Naive thymus-derived CD4-positive, alpha-beta T cell (primary cell): ENCODE measurements around the gene USP12. TPM values are rescaled to one million over a fixed set of nuclear protein-coding genes. Genes with fewer than 3 reads are reported as not detected.

Experiments used
- ATAC-seq: fragments of 150-1000 bp; cut with Tn5 transposase; 2 replicates; pipeline ENCODE4 v1.10.0; 2021; ENCODE audit warnings: mild to moderate bottlenecking, moderate library complexity
- CTCF ChIA-PET: fragments of 350-600 bp; sonication (Branson Sonifier 250); formaldehyde crosslinking; loops from one replicate; lab custom pipeline; 2021; ENCODE audit warnings: antibody characterized with exemption; lab: Charles Lee
- POLR2A ChIA-PET: fragments of 350-600 bp; sonication (Branson Sonifier 250); formaldehyde crosslinking; loops from one replicate; lab custom pipeline; 2021; ENCODE audit warnings: antibody characterized with exemption, inconsistent platforms; lab: Charles Lee
- DNase-seq, 9 donors: peaks; one replicate each; pipeline versions ENCODE4 v3.0.0 to v3.0.0-alpha.2; 2020 to 2022; ENCODE audit warnings: mixed read lengths in 1 of 9
- H3K27ac ChIP-seq: one replicate; pipeline ENCODE4 v1.7.0; 2013; ENCODE audit warnings: mild to moderate bottlenecking, low read depth, low read length, moderate library complexity
- H3K27me3 ChIP-seq, 2 donors: one replicate each; pipeline ENCODE4 v1.7.0; 2013; ENCODE audit warnings: low read length in 2 of 2, mild to moderate bottlenecking in 2 of 2, moderate library complexity in 2 of 2; ENCODE audit not compliant: control insufficient read depth in 2 of 2, insufficient read depth in 2 of 2
- H3K36me3 ChIP-seq, 3 experiments: 1 replicate in 2 of 3; 2 replicates in 1 of 3; pipeline ENCODE4 v1.7.0; 2013; ENCODE audit warnings: low read length in 3 of 3, mild to moderate bottlenecking in 3 of 3, moderate library complexity in 1 of 3; ENCODE audit not compliant: insufficient read depth in 3 of 3, control insufficient read depth in 2 of 3
- H3K4me1 ChIP-seq, 2 donors: one replicate each; pipeline ENCODE4 v1.7.0; 2013; ENCODE audit warnings: low read length in 2 of 2, mild to moderate bottlenecking in 2 of 2, moderate library complexity in 1 of 2; ENCODE audit not compliant: control insufficient read depth in 2 of 2, insufficient read depth in 2 of 2
- H3K4me3 ChIP-seq: 2 replicates; pipeline ENCODE4 v1.7.0; 2013; ENCODE audit warnings: mild to moderate bottlenecking, low read length
- H3K9me3 ChIP-seq, 3 experiments: 1 replicate in 2 of 3; 2 replicates in 1 of 3; pipeline ENCODE4 v1.7.0; 2013; ENCODE audit warnings: low read length in 3 of 3; ENCODE audit not compliant: control insufficient read depth in 2 of 3
- H3K27ac Mint-ChIP-seq, 9 donors: one replicate each; pipeline ENCODE4 v1.8.0; 2020 to 2022; ENCODE audit warnings: mixed read lengths in 9 of 9, mild to moderate bottlenecking in 8 of 9, moderate library complexity in 5 of 9, inconsistent platforms in 2 of 9
- H3K27me3 Mint-ChIP-seq, 5 donors: one replicate each; pipeline ENCODE4 v1.8.0; 2021 to 2022; ENCODE audit warnings: mixed read lengths in 5 of 5, mild to moderate bottlenecking in 1 of 5
- H3K36me3 Mint-ChIP-seq, 5 donors: one replicate each; pipeline ENCODE4 v1.8.0; 2020 to 2022; ENCODE audit warnings: mixed read lengths in 5 of 5, mild to moderate bottlenecking in 3 of 5, inconsistent platforms in 1 of 5
- H3K4me1 Mint-ChIP-seq, 7 donors: one replicate each; pipeline ENCODE4 v1.8.0; 2020 to 2022; ENCODE audit warnings: mixed read lengths in 7 of 7, mild to moderate bottlenecking in 3 of 7, inconsistent platforms in 1 of 7
- H3K4me3 Mint-ChIP-seq, 10 donors: one replicate each; pipeline ENCODE4 v1.8.0; 2020 to 2022; ENCODE audit warnings: mild to moderate bottlenecking in 10 of 10, mixed read lengths in 10 of 10, moderate library complexity in 6 of 10, inconsistent platforms in 2 of 10
- H3K9me3 Mint-ChIP-seq, 11 donors: one replicate each; pipeline ENCODE4 v1.8.0; 2020 to 2022; ENCODE audit warnings: mixed read lengths in 11 of 11, mild to moderate bottlenecking in 4 of 11, inconsistent platforms in 1 of 11, moderate library complexity in 1 of 11
- intact Hi-C, 2 donors: fragments of 100-400 bp; cut with micrococcal nuclease; formaldehyde crosslinking; loops; one replicate each; pipeline ENCODE4 v1.15.1; 2023
- polyA plus RNA-seq, 2 donors: library from polyadenylated mRNA; unstranded; fragments of 300-500 nt; fragmentation: Illumina TruSeq; gene quantifications; one replicate each; pipeline ENCODE4 v1.2.3, GENCODE V29; 2021
- total RNA-seq, 6 experiments: library from RNA in 5 of 6; stranded (reverse) in 5 of 6; gene quantifications; 1 replicate in 5 of 6; 2 replicates in 1 of 6; pipeline ENCODE4 v1.2.3 and lab custom pipeline; 2021 to 2026

USP12 gene
- total and polyA plus RNA-seq, 7 experiments from 2014 or later, result 11.0 to 53.5 (median 24.7) TPM

GRCh38 chr13:27170516-27171243 is 931 bp downstream of the USP12 start:
- ChIA-PET POLR2A (interaction anchor here (1.2 to 1.7 kb wide), 2 partner anchors 9 to 80 kb away, joined by 4 to 7 read pairs; partner anchors contain the start of gene RPL21), CTCF (no interaction called here)
- no peaks in the 10 kb centered on the region for H3K27me3 ChIP-seq
- peaks cover 30 to 37% of the 10 kb centered on the region in 2 donors for H3K4me1 ChIP-seq
- peak overlapping the region; percentile 87 to 98 (median 96) for H3K27ac Mint-ChIP-seq
- intact Hi-C loops, result loop anchor here (1.0 to 10.0 kb wide), 11 partner anchors 24 to 1488 kb away; partner anchors contain the start of genes CDK8 (in 2 of the 2), LNX2 (in 1 of the 2), PAN3 (in 1 of the 2) and POMP (in 1 of the 2)
- H3K36me3 Mint-ChIP-seq, result peaks cover 0 to 3% (median 0%) of the 10 kb centered on the region in 5 donors
- ATAC-seq (no peak), DNase-seq (peak in 7 of 9 donors; percentile 16 to 62 (median 22))
- no peaks in the 10 kb centered on the region for H3K27me3 Mint-ChIP-seq
- H3K27ac ChIP-seq, result peak overlapping the region; percentile 53
- H3K4me1 Mint-ChIP-seq, result peaks cover 30 to 60% (median 54%) of the 10 kb centered on the region in 7 donors
- H3K4me3 ChIP-seq, result peak overlapping the region; percentile 61
- H3K9me3 Mint-ChIP-seq, result no peaks in the 10 kb centered on the region
- H3K36me3 ChIP-seq, result no peaks in the 10 kb centered on the region
- no peaks in the 10 kb centered on the region for H3K9me3 ChIP-seq
- H3K4me3 Mint-ChIP-seq, result peak overlapping the region; percentile 85 to 98 (median 96)

- H3K27ac ChIP-seq, result peak overlapping the region; percentile 53
- intact Hi-C loops, result loop anchor here (2.0 to 10.0 kb wide), 10 partner anchors 23 to 1489 kb away; partner anchors contain the start of genes CDK8 (in 2 of the 2), PAN3 (in 1 of the 2) and POMP (in 1 of the 2)
- peak overlapping the region; percentile 87 to 98 (median 96) for H3K27ac Mint-ChIP-seq
- peaks cover 30 to 37% of the 10 kb centered on the region in 2 donors for H3K4me1 ChIP-seq
- H3K4me1 Mint-ChIP-seq, result peaks cover 31 to 65% (median 60%) of the 10 kb centered on the region in 7 donors
- peaks cover 0 to 3% (median 3%) of the 10 kb centered on the region in 5 donors for H3K36me3 Mint-ChIP-seq
- CTCF ChIA-PET, result no interaction called here
- H3K9me3 Mint-ChIP-seq, result no peaks in the 10 kb centered on the region
- H3K4me3 Mint-ChIP-seq, result peak overlapping the region; percentile 85 to 98 (median 96)
- no peaks in the 10 kb centered on the region for H3K27me3 Mint-ChIP-seq
- POLR2A ChIA-PET, result interaction anchor here (1.2 to 1.7 kb wide), 2 partner anchors 9 to 81 kb away, joined by 4 to 7 read pairs; partner anchors contain the start of gene RPL21
- DNase-seq (peak in 1 of 9 donors; percentile 39), ATAC-seq (no peak)
- no peaks in the 10 kb centered on the region for H3K36me3 ChIP-seq
- H3K9me3 ChIP-seq, result no peaks in the 10 kb centered on the region
- H3K27me3 ChIP-seq, result no peaks in the 10 kb centered on the region
- H3K4me3 ChIP-seq, result peak overlapping the region; percentile 61
These were observed 1.4 kb downstream of the USP12 start for GRCh38 chr13:27170221-27170515.

- Mint-ChIP-seq H3K27me3 (no peaks in the 10 kb centered on the region), H3K36me3 (peaks cover 0 to 3% (median 3%) of the 10 kb centered on the region in 5 donors), H3K27ac (peak overlapping the region; percentile 13 to 98 (median 81)), H3K9me3 (no peaks in the 10 kb centered on the region), H3K4me3 (peak overlapping the region; percentile 35 to 97 (median 68)), H3K4me1 (peaks cover 31 to 74% (median 68%) of the 10 kb centered on the region in 7 donors)
- no peak for ATAC-seq
- Histone ChIP-seq H3K4me1 (peaks cover 30 to 37% of the 10 kb centered on the region in 2 donors), H3K9me3 (no peaks in the 10 kb centered on the region), H3K36me3 (no peaks in the 10 kb centered on the region), H3K27me3 (no peaks in the 10 kb centered on the region), H3K4me3 (no peak overlapping the region), H3K27ac (peak overlapping the region; percentile 35)
- POLR2A ChIA-PET, result interaction anchor here (1.7 kb wide), 1 partner anchor 8 kb away, joined by 7 read pairs; no protein-coding TSS in a partner anchor
- CTCF ChIA-PET, result no interaction called here
- no peak for DNase-seq
- intact Hi-C loops, result loop anchor here in 1 of 2 donors (5.0 kb wide), 1 partner anchor 72 kb away; no protein-coding TSS in a partner anchor
These were observed 2.5 kb downstream of the USP12 start for GRCh38 chr13:27168906-27169657.

- Histone ChIP-seq H3K9me3 (no peaks in the 10 kb centered on the region), H3K36me3 (no peaks in the 10 kb centered on the region), H3K4me3 (no peak overlapping the region), H3K27ac (no peak overlapping the region), H3K27me3 (no peaks in the 10 kb centered on the region), H3K4me1 (peaks cover 29 to 35% of the 10 kb centered on the region in 2 donors)
- Mint-ChIP-seq H3K36me3 (peaks cover 0 to 7% (median 3%) of the 10 kb centered on the region in 5 donors), H3K9me3 (no peaks in the 10 kb centered on the region), H3K4me3 (peak overlapping the region in 9 of 10 donors; percentile 12 to 91 (median 66)), H3K4me1 (peaks cover 33 to 80% (median 75%) of the 10 kb centered on the region in 7 donors), H3K27ac (peak overlapping the region in 8 of 9 donors; percentile 18 to 98 (median 40)), H3K27me3 (no peaks in the 10 kb centered on the region)
- no peak for DNase-seq
- CTCF ChIA-PET, result interaction anchor here (0.6 kb wide), 1 partner anchor 863 kb away, joined by 5 read pairs; no protein-coding TSS in a partner anchor
- ATAC-seq, result no peak
- intact Hi-C loops, result loop anchor here in 1 of 2 donors (5.0 kb wide), 1 partner anchor 71 kb away; no protein-coding TSS in a partner anchor
- POLR2A ChIA-PET, result interaction anchor here (1.0 to 1.8 kb wide), 2 partner anchors 11 to 83 kb away, joined by 3 to 6 read pairs; no protein-coding TSS in a partner anchor
These were observed 3.5 kb downstream of the USP12 start for GRCh38 chr13:27168086-27168485.

- Histone ChIP-seq H3K4me1 (peaks cover 23 to 29% of the 10 kb centered on the region in 2 donors), H3K27me3 (no peaks in the 10 kb centered on the region), H3K27ac (no peak overlapping the region), H3K36me3 (no peaks in the 10 kb centered on the region), H3K4me3 (no peak overlapping the region), H3K9me3 (no peaks in the 10 kb centered on the region)
- Mint-ChIP-seq H3K4me3 (peak overlapping the region in 4 of 10 donors; percentile 3 to 32 (median 14)), H3K4me1 (peaks cover 38 to 87% (median 79%) of the 10 kb centered on the region in 7 donors), H3K9me3 (no peaks in the 10 kb centered on the region), H3K36me3 (peaks cover 0 to 9% (median 3%) of the 10 kb centered on the region in 5 donors), H3K27me3 (no peaks in the 10 kb centered on the region), H3K27ac (peak overlapping the region in 2 of 9 donors; percentile 11 to 27)
- ChIA-PET CTCF (no interaction called here), POLR2A (no interaction called here)
- ATAC-seq, result no peak
- intact Hi-C loops, result loop anchor here in 1 of 2 donors (5.0 kb wide), 1 partner anchor 69 kb away; no protein-coding TSS in a partner anchor
- DNase-seq, result no peak
These were observed 5.3 kb downstream of the USP12 start for GRCh38 chr13:27166313-27166712.

- H3K36me3 ChIP-seq, result no peaks in the 10 kb centered on the region
- DNase-seq (no peak), ATAC-seq (no peak)
- Mint-ChIP-seq H3K9me3 (peaks cover 0 to 8% (median 1%) of the 10 kb centered on the region in 11 donors), H3K27ac (no peak overlapping the region), H3K4me1 (peaks cover 40 to 85% (median 77%) of the 10 kb centered on the region in 7 donors), H3K36me3 (peaks cover 4 to 23% (median 18%) of the 10 kb centered on the region in 5 donors), H3K27me3 (no peaks in the 10 kb centered on the region), H3K4me3 (peak overlapping the region in 1 of 10 donors; percentile 37)
- ChIA-PET CTCF (no interaction called here), POLR2A (interaction anchor here (1.5 kb wide), 1 partner anchor 8 kb away, joined by 7 read pairs; no protein-coding TSS in a partner anchor)
- no peaks in the 10 kb centered on the region for H3K27me3 ChIP-seq
- no peak overlapping the region for H3K4me3 ChIP-seq
- intact Hi-C loops, result no loop called here
- no peak overlapping the region for H3K27ac ChIP-seq
- H3K4me1 ChIP-seq, result peaks cover 5 to 13% of the 10 kb centered on the region in 2 donors
- H3K9me3 ChIP-seq, result no peaks in the 10 kb centered on the region
These were observed 9.6 kb downstream of the USP12 start for GRCh38 chr13:27161980-27162379.
